Brain pericyte (primary cell): ENCODE measurements around the gene LDLRAD4.

Source experiments
- DNase-seq: peaks from one replicate; pipeline ENCODE4 v3.0.0-alpha.2; 2012; ENCODE audit warnings: low read depth, low spot score

LDLRAD4 gene

DNA sequence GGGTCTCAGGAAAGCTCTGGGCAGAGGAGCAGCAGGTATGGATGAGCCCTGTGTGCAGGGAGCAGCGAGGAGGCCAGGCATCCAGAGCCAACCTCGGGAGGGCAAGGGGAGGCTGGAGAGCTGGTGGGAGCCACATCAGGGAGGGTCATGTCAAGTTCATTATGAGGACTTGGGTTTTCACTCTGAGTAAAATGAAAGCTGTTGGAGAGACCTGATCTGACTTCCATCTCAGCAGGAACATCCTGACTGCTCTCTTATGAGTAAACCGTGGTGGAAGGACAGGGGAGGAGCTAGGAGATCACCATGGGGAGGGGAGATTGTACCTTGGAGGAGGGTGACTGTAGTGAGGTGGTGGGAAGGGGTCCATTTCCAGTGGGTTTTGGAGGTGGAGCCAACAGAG lies 209.8 kb downstream of the LDLRAD4 start:
- DNase-seq = no peak

DNA sequence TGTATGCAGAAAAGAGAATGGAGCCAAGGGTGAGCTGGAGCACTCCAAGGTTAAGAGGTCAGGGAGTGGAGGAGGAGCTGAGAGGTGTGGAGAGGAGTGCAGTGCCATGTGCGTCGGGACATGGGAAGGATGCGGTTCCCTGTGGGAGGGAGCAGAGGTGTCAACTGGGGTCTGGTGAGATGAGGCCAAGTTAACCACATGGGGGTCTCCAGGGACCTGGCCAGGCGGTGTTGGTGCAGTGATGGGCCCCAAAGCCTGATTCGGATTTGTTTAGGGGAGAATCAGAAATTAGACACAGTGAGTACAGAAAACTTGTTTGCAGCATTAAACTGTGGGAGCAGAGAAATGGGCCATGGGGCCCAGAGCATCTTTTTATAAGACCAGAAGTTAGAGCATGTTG lies 210.5 kb downstream of the LDLRAD4 start:
- no peak for DNase-seq

GRCh38 chr18:13429884-13430510 lies 211.4 kb downstream of the LDLRAD4 start:
- no peak for DNase-seq

GRCh38 chr18:13430663-13431062 lies 212.1 kb downstream of the LDLRAD4 start:
- no peak for DNase-seq

- no peak for DNase-seq
Measured at GRCh38 chr18:13431886-13432285, 213.3 kb downstream of the LDLRAD4 start.

- no peak for DNase-seq
Measured at GRCh38 chr18:13433125-13433524, 214.6 kb downstream of the LDLRAD4 start.

DNA sequence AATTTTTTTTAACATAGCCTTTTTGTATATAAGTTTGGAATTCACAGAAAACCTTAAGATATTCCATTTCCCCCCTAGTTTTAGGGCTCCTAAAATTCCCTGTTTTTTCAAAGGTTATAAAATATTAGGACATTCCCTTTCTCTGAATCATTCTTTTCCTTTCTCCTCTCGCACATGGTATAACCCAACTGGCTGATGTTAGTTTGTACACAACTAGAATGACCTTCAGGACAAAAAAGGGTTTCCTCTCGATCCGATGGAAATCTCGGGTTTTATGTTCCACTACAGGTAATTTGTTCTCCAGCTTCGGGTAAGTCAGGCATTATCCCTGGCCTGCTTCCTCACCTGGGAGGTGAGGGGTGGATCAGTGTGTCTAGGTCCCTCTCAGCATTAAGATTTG lies 215.1 kb downstream of the LDLRAD4 start:
- DNase-seq = no peak

- DNase-seq = no peak
Measured at GRCh38 chr18:13434854-13435253, 216.3 kb downstream of the LDLRAD4 start.

- no peak for DNase-seq
Measured at GRCh38 chr18:13435586-13436333, 217.2 kb downstream of the LDLRAD4 start.

- no peak for DNase-seq
Measured at GRCh38 chr18:13436576-13436975, 218.0 kb downstream of the LDLRAD4 start.

DNA sequence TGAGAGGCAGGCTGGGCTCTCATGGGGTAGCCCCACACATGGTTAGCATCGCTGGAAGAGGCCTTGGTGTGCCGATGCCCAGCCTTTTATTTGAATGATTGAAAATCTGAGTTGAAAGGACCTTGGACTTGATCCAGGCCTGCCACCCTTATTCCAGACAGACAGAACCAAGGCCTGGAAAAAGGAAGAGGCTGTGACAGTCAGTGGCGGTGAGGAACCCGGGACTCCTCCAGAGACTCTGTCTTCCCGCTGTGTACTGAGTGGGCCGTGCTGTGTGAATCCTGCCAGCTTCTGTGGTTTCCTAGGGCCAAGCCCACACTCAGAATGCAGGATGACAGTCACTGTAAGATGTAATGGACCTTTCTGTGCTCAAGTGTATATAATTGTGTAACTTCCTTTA lies 218.5 kb downstream of the LDLRAD4 start:
- no peak for DNase-seq

- no peak for DNase-seq
Measured at GRCh38 chr18:13437796-13438506, 219.4 kb downstream of the LDLRAD4 start.

DNA sequence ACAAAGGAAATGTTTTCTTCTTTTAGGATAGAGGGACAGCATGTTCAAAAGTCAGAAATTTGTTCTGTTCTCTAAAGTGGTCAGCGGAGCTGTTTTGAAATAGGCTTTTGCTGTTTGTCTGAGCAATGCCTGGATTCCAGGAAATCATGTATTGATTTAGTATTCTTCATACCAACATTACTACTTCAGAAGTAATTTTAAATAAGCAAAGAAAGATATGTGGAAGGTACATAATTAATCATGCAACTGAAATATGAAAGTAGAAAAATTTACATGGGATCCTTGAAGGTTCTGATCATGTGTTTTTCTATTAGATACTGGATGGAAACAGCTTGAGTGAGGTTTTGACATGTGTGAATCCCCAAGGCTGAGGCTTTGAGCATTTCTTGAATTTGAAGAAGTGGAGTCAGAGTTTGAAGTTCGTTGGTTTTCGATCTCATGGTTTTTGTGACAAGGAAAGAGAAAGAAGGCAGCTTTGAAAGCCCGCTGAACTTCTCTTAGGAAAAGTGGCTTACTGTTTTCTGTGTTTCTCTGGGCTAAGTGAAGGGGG lies 220.0 kb downstream of the LDLRAD4 start:
- DNase-seq = no peak

DNA sequence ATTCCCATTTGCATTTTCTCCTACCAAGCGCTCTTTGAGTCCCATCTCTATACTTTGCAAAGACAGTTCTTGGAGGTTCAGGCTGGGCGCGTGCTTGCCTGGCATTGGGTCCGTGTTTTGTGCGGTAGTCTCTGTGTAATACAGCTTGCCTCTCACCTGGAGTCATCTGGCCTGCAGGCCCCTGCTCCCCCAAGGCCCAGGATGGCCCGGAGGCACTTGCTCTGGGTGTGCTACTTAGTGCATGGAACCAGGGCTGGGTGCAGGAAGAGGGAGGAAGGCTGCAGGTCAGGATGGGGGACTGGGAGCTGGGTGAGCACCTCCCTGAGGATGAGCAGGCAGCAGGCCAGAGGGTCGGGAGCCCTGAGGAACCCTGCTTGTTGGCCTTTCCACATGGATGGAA lies 220.9 kb downstream of the LDLRAD4 start:
- no peak for DNase-seq

DNA sequence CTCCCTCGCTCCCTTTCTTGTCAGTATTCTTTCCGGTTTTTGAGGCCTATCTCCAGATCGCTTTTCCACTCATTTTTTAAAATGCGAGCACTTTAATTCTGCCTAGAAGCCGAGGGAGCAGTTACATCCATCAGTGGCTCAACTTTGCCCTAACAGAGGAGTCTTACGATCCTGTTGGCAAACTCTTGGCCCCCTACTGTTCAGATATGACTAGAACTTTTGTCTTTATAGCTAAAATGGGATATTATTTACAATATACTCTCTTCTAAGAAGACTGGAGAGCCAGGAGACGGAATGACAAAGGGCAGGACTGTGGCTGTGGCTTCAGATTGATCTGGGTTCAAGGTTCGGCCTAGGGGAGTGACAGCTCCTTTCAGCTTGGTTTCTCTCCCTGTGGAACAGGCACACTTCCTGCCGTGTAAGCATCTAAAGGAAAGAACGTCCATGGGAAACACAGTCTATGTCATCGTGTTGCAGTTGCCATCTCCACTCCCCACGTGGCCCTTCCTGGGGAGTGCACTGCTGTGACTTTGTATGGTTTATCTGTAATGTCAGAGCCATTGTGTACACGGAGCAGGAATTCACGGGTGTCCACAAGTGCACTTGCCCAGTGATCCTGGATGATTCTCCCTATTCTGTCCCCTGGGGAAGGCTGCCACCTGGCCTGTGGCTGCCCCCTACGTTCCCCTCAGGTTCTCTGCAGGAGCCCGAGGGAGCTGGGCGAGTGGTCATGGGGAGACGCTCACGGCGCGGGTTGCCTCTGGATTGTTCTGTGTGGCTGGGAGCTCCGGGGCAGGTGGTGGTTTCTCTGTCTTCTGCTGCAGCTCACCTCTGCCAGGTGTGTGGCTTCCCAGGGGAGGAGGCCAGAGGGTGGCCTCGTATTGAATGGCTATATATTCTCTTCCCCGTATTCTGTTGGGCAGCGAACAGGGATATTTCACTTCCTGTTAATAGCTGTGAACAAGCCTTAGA lies 222.0 kb downstream of the LDLRAD4 start:
- DNase-seq = no peak

DNA sequence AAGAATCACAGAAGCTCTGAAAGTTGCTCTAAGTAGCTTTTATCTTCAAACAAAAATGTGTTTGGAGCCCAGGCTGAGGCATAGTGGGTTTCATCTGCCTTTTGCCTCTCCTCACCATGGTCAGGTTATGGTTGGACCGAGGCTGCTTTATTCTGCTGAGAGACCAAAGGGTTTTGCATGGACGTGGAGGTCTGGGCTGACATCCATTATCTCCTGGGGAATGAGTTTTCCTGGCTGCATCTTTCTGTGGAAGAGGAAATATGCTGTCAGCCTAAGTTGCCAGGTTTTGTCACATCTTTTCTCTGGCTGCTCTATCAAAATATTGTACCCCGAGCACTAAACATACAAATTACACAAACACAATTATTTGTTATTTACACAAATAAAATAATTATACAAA lies 223.2 kb downstream of the LDLRAD4 start:
- no peak for DNase-seq

DNA sequence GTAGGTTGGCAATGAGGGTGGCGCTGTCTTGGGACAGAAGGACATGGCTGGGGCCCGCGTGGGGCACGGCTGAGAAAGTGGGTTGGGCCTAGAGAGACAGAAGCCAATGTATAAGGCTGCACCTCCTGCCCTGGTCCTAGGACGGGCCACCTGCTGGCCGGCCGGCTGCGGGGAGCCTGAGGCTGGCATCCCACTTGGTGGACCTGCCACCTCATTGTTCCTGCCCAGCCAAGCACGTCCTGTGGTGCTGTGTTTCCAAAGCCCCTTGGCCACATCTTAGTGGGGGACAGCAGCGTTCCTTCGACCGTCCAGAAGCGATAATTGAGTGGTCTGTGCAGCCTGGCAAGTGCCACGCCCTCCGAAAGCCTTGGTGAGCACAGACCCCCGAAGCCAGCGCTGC lies 223.9 kb downstream of the LDLRAD4 start:
- DNase-seq = no peak

DNA sequence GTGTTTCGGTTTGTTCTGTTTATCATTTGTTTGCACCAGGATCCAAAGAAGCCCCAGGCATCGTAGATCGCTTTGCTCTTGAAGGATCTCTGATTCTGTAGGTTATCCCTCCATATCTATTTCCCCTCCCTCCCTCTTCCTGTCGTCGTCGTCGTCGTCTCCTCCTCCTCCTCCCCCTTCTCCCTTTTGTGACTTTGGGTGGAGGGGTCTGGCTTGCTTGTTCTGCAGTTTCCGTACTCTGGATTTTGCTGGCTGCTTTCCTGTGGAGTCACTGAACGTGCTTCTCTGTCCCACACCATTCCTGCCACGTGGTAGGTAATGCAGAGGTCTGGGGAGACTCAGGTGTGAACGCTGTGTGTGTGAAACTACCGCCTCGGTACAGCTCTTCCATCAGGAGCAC lies 225.0 kb downstream of the LDLRAD4 start:
- no peak for DNase-seq

GRCh38 chr18:13444430-13445240 lies 226.1 kb downstream of the LDLRAD4 start:
- no peak for DNase-seq

- DNase-seq = no peak
Measured at GRCh38 chr18:13445241-13445897, 226.8 kb downstream of the LDLRAD4 start.
